HepG2 (cell line): Measurements from ENCODE around the gene MBD3. TPM values are rescaled to one million over a fixed set of nuclear protein-coding genes. Genes with fewer than 3 reads are reported as not detected.

ENCODE experiments used
- ATAC-seq: fragments of 200-7000 bp; cut with Tn5 transposase; 3 replicates; pipeline ENCODE4 v1.9.1; 2020; ENCODE audit warnings: mild to moderate bottlenecking, moderate library complexity
- BruUV-seq: library from RNA; stranded (reverse); fragments of 400-500 nt; replicated peaks from 2 replicates; lab custom pipeline; 2021; lab: Mats Ljungman, UMichigan
- CTCF ChIA-PET: fragments of 300-600 bp; formaldehyde crosslinking; extraction: SDS; loops from one replicate; lab custom pipeline; 2021; ENCODE audit warnings: low total read pairs, inconsistent platforms, low intra/inter-chr PET ratio; lab: Yijun Ruan, JAX
- POLR2A ChIA-PET: fragments of 350-600 bp; sonication (Branson Sonifier 250); formaldehyde crosslinking; loops from one replicate; lab custom pipeline; 2020; ENCODE audit warnings: antibody characterized with exemption, inconsistent platforms; lab: Yijun Ruan, JAX
- DNase-seq: peaks from one replicate; pipeline ENCODE4 v3.0.0-alpha.2; 2015; ENCODE audit warnings: low spot score
- FAIRE-seq: peaks from 3 replicates; lab custom pipeline; 2011; peaks lifted over from hg19 to GRCh38; lab: Jason Lieb, UNC
- H2AFZ ChIP-seq: one replicate; pipeline ENCODE4 v1.6.1; 2011; ENCODE audit warnings: low read length, inconsistent platforms
- H3K27ac ChIP-seq: fragments of 300-600 bp; 3 replicates; pipeline ENCODE4 v1.8.0; 2011; ENCODE audit warnings: mixed run types, mild to moderate bottlenecking, mixed read lengths, low read length, inconsistent platforms; ENCODE audit not compliant: insufficient read depth; ENCODE audit errors: extremely low read length
- H3K27me3 ChIP-seq, 2 experiments: fragments of 200-600 bp in 1 of 2; 2 replicates in 1 of 2; 3 replicates in 1 of 2; pipeline versions ENCODE4 v1.6.0 to v1.8.0; 2011; ENCODE audit warnings: low read length in 2 of 2, mild to moderate bottlenecking in 2 of 2, moderate library complexity in 2 of 2, inconsistent platforms in 1 of 2; ENCODE audit not compliant: insufficient read depth in 2 of 2, control insufficient read depth in 1 of 2
- H3K36me3 ChIP-seq, 2 experiments: fragments of 200-600 bp in 1 of 2; replicated peaks in 1 of 2; 2 replicates in 1 of 2; 3 replicates in 1 of 2; pipeline versions ENCODE4 v1.5.1 to v1.8.0; 2011; ENCODE audit warnings: low read length in 2 of 2, inconsistent platforms in 1 of 2; ENCODE audit not compliant: insufficient read depth in 2 of 2, control insufficient read depth in 1 of 2
- H3K4me1 ChIP-seq: 2 replicates; pipeline ENCODE4 v1.5.1; 2012; ENCODE audit warnings: low read length, inconsistent platforms; ENCODE audit not compliant: insufficient read depth
- H3K4me2 ChIP-seq: 2 replicates; pipeline ENCODE4 v1.6.0; 2011; ENCODE audit warnings: low read depth, low read length, inconsistent platforms
- H3K4me3 ChIP-seq, 3 experiments: fragments of 200-600 bp in 1 of 3; sonication (generic), shearing (Covaris generic) in 1 of 3; replicated peaks in 1 of 3; 2 replicates each; pipeline ENCODE4 v1.5.1; 2011 to 2016; ENCODE audit warnings: low read length in 3 of 3, inconsistent platforms in 2 of 3, low read depth in 2 of 3, mild to moderate bottlenecking in 2 of 3, control low read depth in 1 of 3, mixed read lengths in 1 of 3; ENCODE audit not compliant: insufficient read depth in 1 of 3
- H3K79me2 ChIP-seq: one replicate; pipeline ENCODE4 v1.6.1; 2011; ENCODE audit warnings: low read length, inconsistent platforms; ENCODE audit not compliant: insufficient read depth
- H3K9ac ChIP-seq: 2 replicates; pipeline ENCODE4 v1.6.0; 2011; ENCODE audit warnings: mild to moderate bottlenecking, low read depth, low read length, inconsistent platforms; ENCODE audit not compliant: insufficient read depth
- H3K9me3 ChIP-seq: 2 replicates; pipeline ENCODE4 v1.5.1; 2012; ENCODE audit warnings: mild to moderate bottlenecking, low read length
- H4K20me1 ChIP-seq: 2 replicates; pipeline ENCODE4 v1.6.0; 2011; ENCODE audit warnings: inconsistent platforms, mild to moderate bottlenecking, low read length, moderate library complexity; ENCODE audit not compliant: insufficient read depth
- AGO2 ChIP-seq: fragments of 200-400 bp; formaldehyde crosslinking; optimal IDR thresholded peaks from 2 replicates; pipeline ENCODE3; 2017; ENCODE audit warnings: mild to moderate bottlenecking, low read depth, low read length, moderate library complexity
- ATF5 ChIP-seq: sonication (generic); formaldehyde crosslinking; IDR thresholded peaks from 2 replicates; pipeline ENCODE4 v1.4.0; 2020; ENCODE audit warnings: mild to moderate bottlenecking, low read depth, missing genetic modification reagents
- IKZF5 ChIP-seq: IDR thresholded peaks from 2 replicates; pipeline ENCODE4 v1.6.1; 2018; ENCODE audit warnings: missing genetic modification reagents, mild to moderate bottlenecking, missing compliant biosample characterization
- IRF9 ChIP-seq: sonication (generic); formaldehyde crosslinking; IDR thresholded peaks from 2 replicates; pipeline ENCODE4 v1.8.0; 2022; ENCODE audit warnings: missing genetic modification reagents, mild to moderate bottlenecking, borderline replicate concordance
- KLF9 ChIP-seq: IDR thresholded peaks from 2 replicates; pipeline ENCODE4 v1.6.1; 2016; ENCODE audit warnings: low read depth
- PTBP1 ChIP-seq: fragments of 200-400 bp; formaldehyde crosslinking; IDR thresholded peaks from 2 replicates; pipeline ENCODE4 v1.6.1; 2018; ENCODE audit warnings: low read length, low read depth; ENCODE audit not compliant: poor library complexity, severe bottlenecking
- RBFOX2 ChIP-seq: fragments of 200-400 bp; formaldehyde crosslinking; IDR thresholded peaks from 2 replicates; pipeline ENCODE4 v1.6.1; 2017; ENCODE audit warnings: low read depth, mild to moderate bottlenecking, low read length
- REST ChIP-seq, 2 experiments: IDR thresholded peaks; 2 replicates each; pipeline ENCODE4 v1.6.1; 2011 to 2012; ENCODE audit warnings: low read length in 2 of 2, borderline replicate concordance in 1 of 2, low read depth in 1 of 2, mild to moderate bottlenecking in 1 of 2, moderate library complexity in 1 of 2
- XBP1 ChIP-seq: sonication (generic); formaldehyde crosslinking; IDR thresholded peaks from 2 replicates; pipeline ENCODE4 v1.5.0; 2020; ENCODE audit warnings: missing genetic modification reagents
- ZNF576 ChIP-seq: sonication (generic); formaldehyde crosslinking; IDR thresholded peaks from 2 replicates; pipeline ENCODE4 v1.4.0; 2020; ENCODE audit warnings: mild to moderate bottlenecking, missing genetic modification reagents
- WGBS: methylation state at CpG from one replicate; pipeline ENCODE4 v1.1.6; 2017; ENCODE audit warnings: low lambda C conversion rate; 5-methylcytosine and 5-hydroxymethylcytosine counted together
- in situ Hi-C: cut with HindIII; loops from 2 replicates; pipeline ENCODE4 v1.10.0; 2017; ENCODE audit warnings: low pct_unique_long_range_greater_than_20kb; ENCODE audit not compliant: extremely low pct_ligation_motif_present
- intact Hi-C: fragments of 100-400 bp; cut with micrococcal nuclease; formaldehyde crosslinking; loops from one replicate; pipeline ENCODE4 v1.10.0; 2022; ENCODE audit not compliant: unreplicated experiment
- polyA plus RNA-seq, 8 experiments: library from polyadenylated mRNA; depleted of rRNA in 3 of 8; stranded (reverse) in 7 of 8; unstranded in 1 of 8; fragments of >200 nt; fragmentation: Illumina TruSeq in 4 of 8; extraction: Trizol in 4 of 8; gene quantifications; 2 replicates each; pipeline versions ENCODE4 v1.2.1 to v1.2.3, GENCODE V29; 2011 to 2016; ENCODE audit warnings: low read depth in 4 of 8, missing spikeins in 1 of 8, mixed read lengths in 1 of 8; ENCODE audit not compliant: insufficient read depth in 1 of 8
- total RNA-seq, 5 experiments: library from RNA; depleted of rRNA; stranded (reverse); fragments of >200 nt; fragmentation: Illumina TruSeq; extraction: Trizol; gene quantifications; 2 replicates each; pipeline ENCODE4 v1.2.3, GENCODE V29; 2016; ENCODE audit warnings: low read depth in 1 of 5

Gene MBD3
- total and polyA plus RNA-seq, 2 of the 13 experiments (the other 11 are each of a cell fraction or from before 2014, with no cell fraction given), result 21.2 to 76.9 TPM

- no peaks in the 10 kb centered on the region for H3K27me3 ChIP-seq
- FAIRE-seq (no peak), DNase-seq (no peak), ATAC-seq (no peak)
- H3K4me2 ChIP-seq, result no peak overlapping the region
- peaks cover 14 to 52% of the 10 kb centered on the region in 2 experiments; a peak in 4 of 5 replicates for H3K36me3 ChIP-seq
- H2AFZ ChIP-seq, result no peak overlapping the region
- H4K20me1 ChIP-seq, result 0 out of 2 replicates have a peak, but pooled peaks cover 2% of the 10 kb centered on the region
- H3K79me2 ChIP-seq, result peaks cover 6% of the 10 kb centered on the region
- BruUV-seq, result no TSS peak
- peaks cover 2% of the 10 kb centered on the region; the same call in 1 of the 2 replicates for H3K4me1 ChIP-seq
- intact Hi-C loops, result no loop called here
- H3K4me3 ChIP-seq, result no peak overlapping the region
- no peak overlapping the region for H3K9ac ChIP-seq
- TF ChIP-seq IRF9 (CRISPR knock-in tag) (no peak), RBFOX2 (peak; percentile 36; the same call in 1 of the 2 replicates), XBP1 (CRISPR knock-in tag) (no peak), AGO2 (peak; percentile 62), PTBP1 (no peak)
- ChIA-PET CTCF (no interaction called here), POLR2A (no interaction called here)
- 94% methylated on average over 9 of the region's 22 CpGs for WGBS
- H3K27ac ChIP-seq, result no peak overlapping the region
- H3K9me3 ChIP-seq, result no peaks in the 10 kb centered on the region
- in situ Hi-C loops, result no loop called here
Measured at GRCh38 chr19:1580957-1581356, 11.7 kb downstream of the MBD3 start.

GRCh38 chr19:1580382-1580781 lies 12.3 kb downstream of the MBD3 start:
- ChIA-PET CTCF (no interaction called here), POLR2A (no interaction called here)
- H3K4me1 ChIP-seq, result no peaks in the 10 kb centered on the region
- no peaks in the 10 kb centered on the region for H3K9me3 ChIP-seq
- no peak for ATAC-seq
- no peak for FAIRE-seq
- no peak overlapping the region for H3K9ac ChIP-seq
- H4K20me1 ChIP-seq, result 0 out of 2 replicates have a peak, but pooled peaks cover 2% of the 10 kb centered on the region
- peak; percentile 47 for TF ChIP-seq AGO2
- no peak for TF ChIP-seq IKZF5 (CRISPR knock-in tag)
- no peak for TF ChIP-seq ZNF576 (CRISPR knock-in tag)
- TF ChIP-seq RBFOX2, result 0 out of 2 replicates have a peak, but pooled peaks have one; percentile 35
- TF ChIP-seq KLF9 (CRISPR knock-in tag), result no peak
- no peak for TF ChIP-seq REST (IDR thresholded peaks at IDR 0.05; ENCODE audit: borderline replicate concordance in 1 of 2, low read depth in 1 of 2, low read length in 2 of 2)
- TF ChIP-seq ATF5 (CRISPR knock-in tag), result no peak
- in situ Hi-C loops (no loop called here), intact Hi-C loops (no loop called here)
- H2AFZ ChIP-seq, result no peak overlapping the region
- WGBS, result 99% methylated on average over 20 of the region's 20 CpGs
- no peak for DNase-seq
- H3K27ac ChIP-seq, result no peak overlapping the region
- H3K4me2 ChIP-seq, result no peak overlapping the region
- no TSS peak for BruUV-seq
- H3K36me3 ChIP-seq, result peaks cover 12 to 47% of the 10 kb centered on the region in 2 experiments; a peak in 4 of 5 replicates
- H3K4me3 ChIP-seq, result no peak overlapping the region
- H3K79me2 ChIP-seq, result no peaks in the 10 kb centered on the region
- H3K27me3 ChIP-seq, result no peaks in the 10 kb centered on the region
